GM08714 (cell line): ENCODE data around the gene FBXO17.
"Not testable (repeated sequence)": the region's sequence is repeated elsewhere in the genome, so short reads cannot be mapped to it uniquely, and the experiment has no call there.

Experiments used
- H3K4me3 ChIP-seq: fragments of 200-500 bp; sonication (Bioruptor generic); 2 replicates; pipeline ENCODE4 v1.5.1; 2014; ENCODE audit warnings: mild to moderate bottlenecking, low read length, inconsistent platforms
- ZNF274 ChIP-seq: IDR thresholded peaks from 2 replicates; pipeline ENCODE4 v1.6.1; 2012; ENCODE audit warnings: mild to moderate bottlenecking, low read depth, low read length

FBXO17 gene

DNA sequence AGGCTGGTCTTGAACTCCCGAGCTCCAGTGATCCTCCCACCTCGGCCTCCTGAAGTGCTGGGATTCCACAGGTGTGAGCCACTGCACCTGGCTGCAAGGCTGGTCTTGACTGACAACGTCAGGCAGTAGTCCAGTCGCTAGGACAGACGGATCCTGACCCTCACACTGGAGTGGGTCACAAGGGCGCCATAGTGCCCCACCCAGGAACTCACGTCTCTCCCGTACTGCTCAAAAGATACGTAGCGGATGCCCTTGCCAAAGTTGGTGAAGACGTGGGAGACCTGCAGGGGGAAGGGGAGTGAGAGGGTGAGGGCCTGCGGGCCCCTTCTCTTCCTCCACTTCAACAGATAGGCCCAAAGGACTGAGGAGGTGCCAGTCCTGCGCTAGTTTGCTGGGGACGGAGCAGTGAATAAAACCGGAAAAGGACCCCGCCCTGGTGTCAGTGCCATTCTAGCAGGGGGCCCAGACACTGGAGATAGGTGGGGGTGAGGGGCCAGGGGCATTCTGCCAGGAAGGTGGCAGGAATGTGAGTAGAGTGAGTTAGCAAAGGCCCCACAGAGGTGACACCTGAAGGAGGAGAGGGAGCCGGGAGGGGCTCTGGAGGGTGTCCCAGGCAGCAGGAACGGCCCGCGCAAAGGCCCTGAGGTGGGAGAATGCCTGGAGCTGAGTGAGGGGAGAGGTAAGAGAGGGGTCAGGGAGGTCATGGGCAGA, 32.9 kb downstream of the FBXO17 start:
- TF ChIP-seq ZNF274: no peak

DNA sequence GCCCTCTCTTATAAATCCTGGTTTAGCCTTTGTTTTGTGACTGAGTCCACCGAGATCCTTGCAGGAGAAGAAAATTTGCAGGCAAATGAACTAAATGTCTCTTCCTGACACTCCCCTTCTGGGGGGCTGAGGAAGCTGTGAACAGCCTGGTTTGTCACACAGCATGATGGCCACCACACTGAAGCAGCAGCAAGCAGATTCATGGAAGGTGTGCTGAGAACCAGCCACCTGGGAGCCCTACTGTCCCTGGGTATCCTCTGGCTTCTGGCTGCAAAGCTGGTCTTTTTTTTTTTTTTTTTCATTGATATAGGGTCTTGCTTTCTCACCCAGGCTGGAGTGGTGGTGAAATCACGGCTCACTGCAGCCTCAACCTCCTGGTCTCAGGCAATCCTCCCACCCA, 33.6 kb downstream of the FBXO17 start:
- TF ChIP-seq ZNF274: no peak
- H3K4me3 ChIP-seq: no peak overlapping the region

More for the DNA sequence above, 32.9 kb downstream of the FBXO17 start:
- H3K4me3 ChIP-seq: no peak overlapping the region

DNA sequence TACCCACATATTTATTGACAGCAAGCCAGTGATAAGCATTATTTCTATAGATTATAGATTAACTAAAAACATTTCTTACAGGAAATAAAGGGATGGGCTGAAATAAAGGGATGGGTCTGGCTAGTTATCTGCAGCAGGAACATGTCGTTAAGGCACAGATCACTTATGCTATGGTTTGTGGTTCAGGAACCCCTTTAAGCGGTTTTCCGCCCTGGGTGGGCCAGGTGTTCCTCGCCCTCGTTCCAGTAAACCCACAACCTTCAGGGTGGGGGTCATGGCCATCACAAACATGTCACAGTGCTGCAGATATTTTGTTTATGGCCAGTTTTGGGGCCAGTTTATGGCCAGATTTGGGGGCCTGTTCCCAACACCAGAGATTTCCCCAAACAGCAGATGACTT, 34.1 kb downstream of the FBXO17 start:
- not testable (repeated sequence) for H3K4me3 ChIP-seq

DNA sequence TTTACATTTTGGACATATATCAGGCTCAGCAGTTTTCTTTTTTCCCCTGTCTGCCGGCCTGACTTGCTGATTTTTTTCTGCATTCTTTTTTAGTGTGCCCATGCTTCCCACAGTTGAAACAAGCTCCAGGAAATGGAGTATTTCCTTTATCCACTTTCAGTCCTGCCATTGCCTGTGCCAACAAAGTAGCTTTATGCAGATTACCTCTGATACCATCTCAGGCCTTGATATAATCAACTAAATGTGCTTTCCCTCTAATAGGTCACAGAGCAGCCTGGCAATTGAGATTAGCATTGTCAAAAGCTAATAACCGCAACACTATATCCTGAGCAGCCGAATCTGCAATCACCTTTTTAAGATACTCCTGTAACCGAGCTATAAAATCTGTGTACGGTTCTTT, 35.6 kb downstream of the FBXO17 start:
- no peak overlapping the region for H3K4me3 ChIP-seq

DNA sequence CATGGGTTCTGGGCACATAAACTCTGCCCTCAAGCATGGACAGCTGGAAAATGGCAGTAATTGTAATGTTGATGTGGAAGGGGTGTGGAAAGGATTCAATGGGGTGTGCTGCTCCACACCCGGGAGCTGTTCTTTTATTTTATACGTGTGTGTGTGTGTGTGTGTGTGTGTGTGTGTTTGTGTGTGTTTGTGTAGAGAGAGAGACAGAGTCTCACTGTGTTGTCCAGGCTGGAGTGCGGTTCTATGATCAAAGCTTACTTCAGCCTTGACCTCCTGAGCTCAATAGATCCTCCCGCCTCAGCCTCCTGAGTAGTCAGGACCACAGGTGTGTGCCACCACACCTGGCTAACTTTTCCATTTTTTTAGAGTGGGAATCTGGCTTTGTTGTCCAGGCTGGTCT, 42.0 kb downstream of the FBXO17 start:
- H3K4me3 ChIP-seq: no peak overlapping the region
- no peak for TF ChIP-seq ZNF274

More for the DNA sequence above, 35.6 kb downstream of the FBXO17 start:
- no peak for TF ChIP-seq ZNF274

DNA sequence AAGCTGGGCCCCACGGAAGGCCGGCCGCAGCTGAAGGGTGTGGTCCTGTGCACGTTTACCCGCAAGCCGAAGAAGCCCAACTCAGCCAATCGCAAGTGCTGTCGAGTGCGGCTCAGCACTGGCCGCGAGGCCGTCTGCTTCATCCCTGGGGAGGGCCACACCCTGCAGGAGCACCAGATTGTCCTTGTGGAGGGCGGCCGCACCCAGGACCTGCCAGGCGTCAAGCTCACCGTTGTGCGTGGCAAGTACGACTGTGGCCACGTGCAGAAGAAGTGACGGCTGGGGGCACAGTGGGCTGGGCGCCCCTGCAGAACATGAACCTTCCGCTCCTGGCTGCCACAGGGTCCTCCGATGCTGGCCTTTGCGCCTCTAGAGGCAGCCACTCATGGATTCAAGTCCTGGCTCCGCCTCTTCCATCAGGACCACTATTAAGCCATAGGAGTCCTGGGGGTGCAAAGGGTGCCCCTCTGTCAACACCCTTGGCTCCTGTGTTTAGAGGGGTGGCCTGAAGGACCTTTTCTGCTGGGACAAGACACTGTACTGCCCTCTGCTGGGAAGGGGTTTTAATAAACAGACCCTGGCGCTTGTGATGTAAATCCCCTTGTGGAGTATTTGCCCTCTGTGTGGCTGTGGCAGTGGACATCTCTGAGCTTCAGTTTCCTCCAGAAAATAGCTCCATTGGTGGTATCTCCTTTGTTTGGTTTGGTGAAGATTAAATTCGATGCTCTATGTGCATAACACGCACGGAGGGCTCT, 42.9 kb downstream of the FBXO17 start:
- no peak for TF ChIP-seq ZNF274
- no peak overlapping the region for H3K4me3 ChIP-seq

DNA sequence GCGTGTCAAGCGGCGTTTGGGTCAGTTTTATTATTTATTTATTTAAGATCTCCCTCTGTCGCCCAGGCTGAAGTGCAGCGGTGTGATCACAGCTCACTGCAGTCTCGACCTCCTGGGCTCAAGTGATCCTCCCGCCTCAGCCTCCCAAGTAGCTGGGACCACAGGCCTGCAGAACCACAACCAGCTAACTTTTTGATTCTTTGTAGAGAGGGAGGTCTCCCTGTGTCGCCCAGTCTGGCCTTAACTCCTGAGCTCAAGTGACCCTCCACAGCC, 44.1 kb downstream of the FBXO17 start:
- TF ChIP-seq ZNF274: no peak
- H3K4me3 ChIP-seq: peak overlapping the region; percentile 86

DNA sequence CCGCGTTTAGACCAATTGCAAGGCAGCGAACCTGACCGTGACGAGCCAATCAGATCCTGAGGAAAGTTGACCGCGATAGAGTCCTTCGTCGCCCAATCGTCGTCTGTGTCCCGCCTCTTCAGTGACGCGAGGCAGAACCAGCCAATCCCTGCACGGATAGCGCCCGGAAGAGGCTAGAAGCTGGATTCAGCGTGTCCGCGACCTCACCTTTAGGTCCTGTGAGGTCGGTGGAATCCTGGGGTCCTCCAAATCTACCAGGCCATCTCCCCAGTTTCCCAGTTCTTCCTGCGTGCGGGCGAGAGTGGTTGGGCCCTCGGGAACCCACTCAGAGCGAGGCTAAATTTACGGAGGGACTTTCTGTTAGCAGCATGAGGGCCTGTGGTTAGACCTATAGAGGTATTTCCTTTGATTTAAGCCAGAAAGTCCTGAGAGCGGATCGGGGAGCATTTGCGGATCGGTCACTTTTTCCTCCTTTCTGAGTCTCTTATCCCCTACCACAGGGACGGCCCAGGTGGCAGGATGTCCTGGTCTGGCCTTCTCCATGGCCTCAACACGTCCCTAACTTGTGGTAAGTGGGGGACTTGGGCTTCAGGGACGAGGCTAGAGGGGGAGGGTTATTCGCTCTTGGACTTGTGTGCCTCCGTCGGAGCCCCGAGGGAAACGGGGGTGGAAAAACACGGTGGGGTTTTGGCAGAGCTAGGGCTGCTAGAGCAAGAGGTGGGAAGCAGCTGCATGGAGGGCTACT, 44.6 kb downstream of the FBXO17 start, which contains the start of gene MRPS12:
Gene MRPS12, plus strand, starts transcription at position 169 of the 745 bp plus-strand sequence. Its CDS starts 351 bp downstream, at position 520.
- no peak for TF ChIP-seq ZNF274
- peak within 1 kb of the TSS; percentile 86 for H3K4me3 ChIP-seq

DNA sequence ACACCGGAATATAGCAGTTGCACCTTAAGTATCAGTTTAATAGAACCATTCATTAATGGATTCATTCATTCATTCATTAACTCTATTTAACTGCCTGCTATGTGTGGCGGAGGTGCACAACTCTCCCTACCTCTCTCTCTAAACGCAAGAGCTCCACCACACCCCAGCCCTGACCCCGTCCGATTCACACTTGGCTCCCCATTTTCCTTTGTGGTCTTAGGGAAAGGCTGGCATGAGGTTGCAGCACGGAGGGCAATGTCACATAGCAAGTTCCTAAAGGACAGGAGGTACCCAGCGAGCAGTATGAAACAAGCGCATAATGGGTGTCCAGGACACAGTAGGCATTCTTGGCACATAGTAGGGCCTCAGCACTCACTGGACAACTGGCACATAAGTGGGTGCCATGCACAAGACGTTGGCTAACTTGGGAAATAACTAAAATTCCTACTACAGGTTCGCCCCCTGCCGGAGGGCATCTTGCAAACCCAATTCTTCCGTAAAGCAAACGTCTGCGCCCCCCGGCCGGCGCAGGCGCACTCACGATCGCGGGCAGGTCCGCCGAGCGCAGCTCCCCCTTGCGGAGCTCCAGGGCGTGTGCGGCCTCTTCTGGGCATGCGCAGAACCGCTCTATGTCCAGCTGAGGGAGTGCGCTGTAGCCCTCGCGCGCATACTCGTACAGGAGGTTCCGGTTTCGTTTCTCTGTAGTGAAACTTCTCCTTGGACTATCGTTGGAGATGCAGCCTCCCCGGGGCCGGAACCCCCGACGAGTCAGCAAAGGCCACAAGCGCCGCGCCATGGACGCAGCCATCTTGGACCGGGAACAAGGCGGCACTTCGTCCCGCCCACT, 45.4 kb downstream of the FBXO17 start, which contains the start of gene SARS2:
Gene SARS2, minus strand, starts transcription at position 835 of the 847 bp plus-strand sequence. Its CDS starts 27 bp downstream, at position 808.
- H3K4me3 ChIP-seq: peak within 1 kb of the TSS; percentile 86
- no peak for TF ChIP-seq ZNF274

DNA sequence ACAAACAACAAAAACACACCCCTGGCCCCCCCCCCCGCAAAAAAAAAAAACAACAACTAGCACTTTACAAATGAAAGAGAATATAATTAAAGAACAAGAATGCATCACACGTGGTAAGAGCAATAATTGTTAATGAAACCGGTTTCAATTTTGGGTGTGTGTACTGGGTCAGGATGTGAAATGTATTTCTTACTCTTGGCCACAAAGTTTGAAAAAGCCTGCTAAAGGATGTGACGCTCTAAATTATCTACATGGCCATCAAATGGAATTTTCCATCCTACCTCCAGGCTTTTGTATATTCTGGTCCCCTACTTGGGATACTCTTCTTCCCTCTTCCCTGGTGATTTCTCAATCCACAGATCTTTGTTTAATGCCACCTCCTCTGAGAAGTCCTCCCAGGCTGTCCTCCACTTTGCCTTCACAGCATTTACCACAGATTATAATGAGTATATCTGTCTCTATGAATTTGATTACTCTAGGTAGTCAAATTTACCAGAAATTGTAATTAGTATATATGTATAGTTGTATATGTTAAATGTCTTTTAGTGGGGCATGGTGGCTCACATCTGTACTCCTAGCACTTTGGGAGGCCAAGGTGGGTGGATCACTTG, 47.0 kb downstream of the FBXO17 start:
- no peak for TF ChIP-seq ZNF274
- H3K4me3 ChIP-seq: no peak overlapping the region

DNA sequence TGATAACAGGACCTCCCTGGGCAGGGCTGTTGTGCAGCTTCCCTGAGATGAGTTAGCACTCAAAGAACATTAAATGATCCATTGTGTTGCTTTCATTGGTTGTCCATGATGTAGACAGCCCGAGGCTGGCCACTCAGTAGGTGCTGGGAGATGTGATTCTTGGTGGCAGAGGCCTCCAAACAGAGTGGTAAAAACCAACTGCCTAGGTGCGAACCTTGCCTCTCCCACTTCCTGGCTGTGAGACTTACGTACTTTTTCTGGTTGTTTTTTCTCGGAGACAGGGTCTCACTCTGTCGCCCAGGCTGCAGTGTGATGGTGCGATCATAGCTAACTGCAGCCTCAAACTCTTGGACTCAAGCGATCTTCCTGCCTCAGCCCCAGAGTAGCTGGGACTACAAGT, 51.2 kb downstream of the FBXO17 start:
- H3K4me3 ChIP-seq: no peak overlapping the region
- no peak for TF ChIP-seq ZNF274

DNA sequence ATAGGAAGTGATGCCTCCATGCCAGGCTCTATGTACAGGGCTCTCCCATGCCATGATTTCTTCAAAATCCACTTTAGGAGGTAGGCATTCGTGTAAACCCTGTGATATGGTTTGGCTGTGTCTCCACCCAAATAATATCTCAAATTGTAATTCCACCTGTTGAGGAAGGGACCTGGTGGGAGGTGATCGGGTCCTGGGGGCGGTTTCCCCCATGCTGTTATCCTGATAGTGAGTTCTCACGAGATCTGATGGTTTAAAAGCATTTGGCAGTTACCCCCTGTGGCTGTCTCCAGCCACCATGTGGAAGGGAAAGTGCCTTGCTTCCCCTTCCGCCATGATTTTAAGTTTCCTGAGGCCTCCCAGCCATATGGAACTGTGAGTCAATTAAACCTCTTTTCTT, 53.1 kb downstream of the FBXO17 start:
- H3K4me3 ChIP-seq: no peak overlapping the region
- TF ChIP-seq ZNF274: no peak

DNA sequence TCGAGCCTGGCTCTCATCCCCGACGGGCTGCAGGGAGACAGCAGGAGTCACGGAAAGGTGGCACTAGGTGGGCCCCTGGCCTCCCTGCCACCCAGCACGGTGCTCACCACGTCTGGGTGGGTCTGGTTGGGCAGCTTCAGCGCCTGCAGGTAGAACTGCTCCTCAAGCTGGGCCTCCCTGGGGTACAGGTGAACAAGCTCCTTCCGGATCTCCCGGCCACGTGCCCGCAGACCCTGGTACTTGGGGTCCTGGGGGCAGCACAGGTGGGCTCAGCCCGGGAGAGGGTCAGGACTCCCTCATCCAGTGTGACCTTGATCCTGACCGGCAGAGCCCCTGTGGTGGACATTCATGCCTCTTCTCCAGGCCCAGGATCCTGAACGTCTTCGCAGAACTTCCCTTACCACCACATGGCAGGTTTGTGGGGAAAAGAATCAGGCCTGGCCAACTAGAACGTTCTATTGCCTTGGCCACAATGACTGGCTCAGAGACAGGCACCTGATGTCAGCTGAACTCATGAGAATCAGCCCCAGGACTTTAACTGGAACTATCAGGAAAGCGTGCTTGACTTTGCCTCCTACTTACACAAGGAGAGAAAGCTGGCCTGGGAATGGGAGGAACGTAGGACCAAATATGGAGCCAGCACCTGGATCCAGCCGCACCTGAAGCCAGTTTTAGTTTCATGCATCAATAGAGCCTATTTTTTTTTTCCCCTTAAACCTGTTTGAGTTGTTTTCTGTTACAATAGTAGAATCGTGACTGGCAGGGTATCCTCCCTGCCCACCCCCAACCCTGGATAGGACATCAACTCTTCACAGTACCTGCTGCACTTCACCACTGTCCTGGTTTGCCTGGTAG, 53.9 kb downstream of the FBXO17 start:
- H3K4me3 ChIP-seq: no peak overlapping the region
- no peak for TF ChIP-seq ZNF274
